IPS-18a (cell line): ENCODE data around the gene GRM1.
A peak's percentile ranks its signal among the peaks of the same experiment; 100 is the strongest.

Source experiments
- H3K27ac ChIP-seq: one replicate; pipeline ENCODE4 v1.5.1; 2013; ENCODE audit warnings: low read length
- H3K27me3 ChIP-seq: one replicate; pipeline ENCODE4 v1.6.1; 2013; ENCODE audit warnings: mild to moderate bottlenecking, low read length; ENCODE audit not compliant: control insufficient read depth, insufficient read depth
- H3K36me3 ChIP-seq: one replicate; pipeline ENCODE4 v1.6.1; 2013; ENCODE audit warnings: low read depth, low read length; ENCODE audit not compliant: control insufficient read depth
- H3K4me1 ChIP-seq: one replicate; pipeline ENCODE4 v1.6.1; 2013; ENCODE audit warnings: low read depth, low read length; ENCODE audit not compliant: control insufficient read depth
- H3K4me3 ChIP-seq: one replicate; pipeline ENCODE4 v1.5.1; 2013; ENCODE audit warnings: low read length
- H3K9ac ChIP-seq: one replicate; pipeline ENCODE4 v1.6.1; 2013; ENCODE audit warnings: mild to moderate bottlenecking, low read length, moderate library complexity
- H3K9me3 ChIP-seq: one replicate; pipeline ENCODE4 v1.6.1; 2013; ENCODE audit warnings: low read depth, low read length; ENCODE audit not compliant: control insufficient read depth

Gene GRM1

GRCh38 chr6:146028851-146029572 lies at the start of gene GRM1:
Gene GRM1 (plus strand): TSS chr6:146029062. CDS start chr6:146029518, 456 bp downstream.
- peaks cover 51% of the 10 kb centered on the region for H3K27me3 ChIP-seq
- no peak within 1 kb of the TSS for H3K27ac ChIP-seq
- no peak within 1 kb of the TSS for H3K9ac ChIP-seq
- H3K9me3 ChIP-seq = no peaks in the 10 kb centered on the region
- H3K4me1 ChIP-seq = no peaks in the 10 kb centered on the region
- H3K36me3 ChIP-seq = no peaks in the 10 kb centered on the region
- peak within 1 kb of the TSS; percentile 83 for H3K4me3 ChIP-seq

GRCh38 chr6:146009338-146009737 lies 19.5 kb upstream of the GRM1 start:
- H3K9ac ChIP-seq = no peak overlapping the region
- H3K36me3 ChIP-seq = no peaks in the 10 kb centered on the region
- no peaks in the 10 kb centered on the region for H3K9me3 ChIP-seq
- H3K27me3 ChIP-seq = no peaks in the 10 kb centered on the region
- H3K27ac ChIP-seq = no peak overlapping the region
- no peak overlapping the region for H3K4me3 ChIP-seq
- no peaks in the 10 kb centered on the region for H3K4me1 ChIP-seq

- no peak overlapping the region for H3K9ac ChIP-seq
- no peaks in the 10 kb centered on the region for H3K36me3 ChIP-seq
- H3K27me3 ChIP-seq = no peaks in the 10 kb centered on the region
- no peak overlapping the region for H3K27ac ChIP-seq
- no peaks in the 10 kb centered on the region for H3K9me3 ChIP-seq
- H3K4me3 ChIP-seq = no peak overlapping the region
- H3K4me1 ChIP-seq = peaks cover 9% of the 10 kb centered on the region
These were observed 14.6 kb upstream of the GRM1 start for GRCh38 chr6:146014233-146014632.

GRCh38 chr6:146017672-146018071 lies 11.2 kb upstream of the GRM1 start:
- H3K4me1 ChIP-seq = peaks cover 9% of the 10 kb centered on the region
- H3K9me3 ChIP-seq = no peaks in the 10 kb centered on the region
- no peak overlapping the region for H3K9ac ChIP-seq
- H3K27ac ChIP-seq = peak overlapping the region; percentile 6
- H3K36me3 ChIP-seq = no peaks in the 10 kb centered on the region
- no peak overlapping the region for H3K4me3 ChIP-seq
- H3K27me3 ChIP-seq = no peaks in the 10 kb centered on the region

- Histone ChIP-seq H3K9ac (no peak overlapping the region), H3K4me1 (no peaks in the 10 kb centered on the region), H3K27me3 (peaks cover 51% of the 10 kb centered on the region)
These were observed 2.0 kb upstream of the GRM1 start for GRCh38 chr6:146026873-146027272.

GRCh38 chr6:146027586-146028251 lies 1.1 kb upstream of the GRM1 start:
- no peaks in the 10 kb centered on the region for H3K36me3 ChIP-seq
- no peaks in the 10 kb centered on the region for H3K4me1 ChIP-seq
- no peaks in the 10 kb centered on the region for H3K9me3 ChIP-seq
- H3K27me3 ChIP-seq = peaks cover 51% of the 10 kb centered on the region
- no peak overlapping the region for H3K9ac ChIP-seq
- peak overlapping the region; percentile 83 for H3K4me3 ChIP-seq
- no peak overlapping the region for H3K27ac ChIP-seq

More at GRCh38 chr6:146026873-146027272, 2.0 kb upstream of the GRM1 start:
- no peaks in the 10 kb centered on the region for H3K9me3 ChIP-seq
- no peak overlapping the region for H3K4me3 ChIP-seq
- no peaks in the 10 kb centered on the region for H3K36me3 ChIP-seq
- H3K27ac ChIP-seq = no peak overlapping the region

- H3K27me3 ChIP-seq = peaks cover 51% of the 10 kb centered on the region
- H3K4me3 ChIP-seq = peak overlapping the region; percentile 83
- H3K36me3 ChIP-seq = no peaks in the 10 kb centered on the region
- H3K9ac ChIP-seq = no peak overlapping the region
- H3K9me3 ChIP-seq = no peaks in the 10 kb centered on the region
- no peak overlapping the region for H3K27ac ChIP-seq
- H3K4me1 ChIP-seq = no peaks in the 10 kb centered on the region
These were observed 538 bp upstream of the GRM1 start for GRCh38 chr6:146028252-146028795.

- Histone ChIP-seq H3K4me3 (peak overlapping the region; percentile 83), H3K36me3 (no peaks in the 10 kb centered on the region), H3K27me3 (peaks cover 51% of the 10 kb centered on the region), H3K27ac (no peak overlapping the region), H3K9ac (no peak overlapping the region), H3K9me3 (no peaks in the 10 kb centered on the region), H3K4me1 (no peaks in the 10 kb centered on the region)
These were observed 817 bp downstream of the GRM1 start for GRCh38 chr6:146029573-146030184.

GRCh38 chr6:146032387-146032786 lies 3.5 kb downstream of the GRM1 start:
- Histone ChIP-seq H3K4me3 (no peak overlapping the region), H3K9ac (no peak overlapping the region), H3K36me3 (no peaks in the 10 kb centered on the region), H3K27me3 (peaks cover 39% of the 10 kb centered on the region), H3K4me1 (no peaks in the 10 kb centered on the region), H3K27ac (no peak overlapping the region), H3K9me3 (no peaks in the 10 kb centered on the region)

- no peak overlapping the region for H3K4me3 ChIP-seq
- H3K9ac ChIP-seq = no peak overlapping the region
- no peak overlapping the region for H3K27ac ChIP-seq
- H3K4me1 ChIP-seq = no peaks in the 10 kb centered on the region
- H3K9me3 ChIP-seq = peaks cover 3% of the 10 kb centered on the region
- no peaks in the 10 kb centered on the region for H3K27me3 ChIP-seq
- no peaks in the 10 kb centered on the region for H3K36me3 ChIP-seq
These were observed 11.5 kb downstream of the GRM1 start for GRCh38 chr6:146040360-146040759.

- H3K4me1 ChIP-seq = no peaks in the 10 kb centered on the region
- H3K27me3 ChIP-seq = no peaks in the 10 kb centered on the region
- no peak overlapping the region for H3K9ac ChIP-seq
- H3K9me3 ChIP-seq = peaks cover 3% of the 10 kb centered on the region
- H3K36me3 ChIP-seq = no peaks in the 10 kb centered on the region
- H3K4me3 ChIP-seq = no peak overlapping the region
- H3K27ac ChIP-seq = no peak overlapping the region
These were observed 12.4 kb downstream of the GRM1 start for GRCh38 chr6:146041282-146041681.
